Measurements from ENCODE around the gene CYP17A1.

The CYP17A1 gene, protein sequence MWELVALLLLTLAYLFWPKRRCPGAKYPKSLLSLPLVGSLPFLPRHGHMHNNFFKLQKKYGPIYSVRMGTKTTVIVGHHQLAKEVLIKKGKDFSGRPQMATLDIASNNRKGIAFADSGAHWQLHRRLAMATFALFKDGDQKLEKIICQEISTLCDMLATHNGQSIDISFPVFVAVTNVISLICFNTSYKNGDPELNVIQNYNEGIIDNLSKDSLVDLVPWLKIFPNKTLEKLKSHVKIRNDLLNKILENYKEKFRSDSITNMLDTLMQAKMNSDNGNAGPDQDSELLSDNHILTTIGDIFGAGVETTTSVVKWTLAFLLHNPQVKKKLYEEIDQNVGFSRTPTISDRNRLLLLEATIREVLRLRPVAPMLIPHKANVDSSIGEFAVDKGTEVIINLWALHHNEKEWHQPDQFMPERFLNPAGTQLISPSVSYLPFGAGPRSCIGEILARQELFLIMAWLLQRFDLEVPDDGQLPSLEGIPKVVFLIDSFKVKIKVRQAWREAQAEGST

DNA sequence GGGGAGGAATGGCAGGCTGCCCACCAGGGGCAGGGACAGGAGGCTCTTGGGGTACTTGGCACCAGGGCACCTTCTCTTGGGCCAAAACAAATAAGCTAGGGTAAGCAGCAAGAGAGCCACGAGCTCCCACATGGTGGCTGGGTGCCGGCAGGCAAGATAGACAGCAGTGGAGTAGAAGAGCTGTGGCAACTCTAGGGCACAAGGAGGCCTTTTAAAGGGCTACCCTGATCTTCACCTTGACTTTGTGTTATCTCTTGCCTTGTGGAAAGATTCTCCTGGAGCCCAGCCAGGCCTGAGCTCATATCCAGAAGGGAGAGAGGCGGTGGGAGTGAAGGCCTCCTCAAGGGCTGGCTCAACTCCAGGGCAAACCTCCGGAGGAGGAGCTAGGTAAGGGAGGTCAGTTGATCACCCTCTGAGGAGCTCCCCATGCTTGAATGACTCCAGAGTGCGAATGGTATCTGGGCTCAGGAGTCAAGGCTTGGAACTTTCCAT, at the start of gene CYP17A1:
TSS of gene CYP17A1 (minus strand) at position 184 of the 492 bp plus-strand sequence. CDS start at position 132, 52 bp downstream.
- in situ Hi-C loops (cut with MboI; ENCODE audit: low sequenced_read_pairs, unreplicated experiment) = no loop called here
- no peak for DNase-seq (ENCODE audit: low spot score)
- TF ChIP-seq, protein P1, sequence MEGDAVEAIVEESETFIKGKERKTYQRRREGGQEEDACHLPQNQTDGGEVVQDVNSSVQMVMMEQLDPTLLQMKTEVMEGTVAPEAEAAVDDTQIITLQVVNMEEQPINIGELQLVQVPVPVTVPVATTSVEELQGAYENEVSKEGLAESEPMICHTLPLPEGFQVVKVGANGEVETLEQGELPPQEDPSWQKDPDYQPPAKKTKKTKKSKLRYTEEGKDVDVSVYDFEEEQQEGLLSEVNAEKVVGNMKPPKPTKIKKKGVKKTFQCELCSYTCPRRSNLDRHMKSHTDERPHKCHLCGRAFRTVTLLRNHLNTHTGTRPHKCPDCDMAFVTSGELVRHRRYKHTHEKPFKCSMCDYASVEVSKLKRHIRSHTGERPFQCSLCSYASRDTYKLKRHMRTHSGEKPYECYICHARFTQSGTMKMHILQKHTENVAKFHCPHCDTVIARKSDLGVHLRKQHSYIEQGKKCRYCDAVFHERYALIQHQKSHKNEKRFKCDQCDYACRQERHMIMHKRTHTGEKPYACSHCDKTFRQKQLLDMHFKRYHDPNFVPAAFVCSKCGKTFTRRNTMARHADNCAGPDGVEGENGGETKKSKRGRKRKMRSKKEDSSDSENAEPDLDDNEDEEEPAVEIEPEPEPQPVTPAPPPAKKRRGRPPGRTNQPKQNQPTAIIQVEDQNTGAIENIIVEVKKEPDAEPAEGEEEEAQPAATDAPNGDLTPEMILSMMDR (IDR thresholded peaks at IDR 0.05; ENCODE audit: borderline replicate concordance, control extremely low read depth, extremely low read depth, insufficient read depth, missing control alignments) = no peak

DNA sequence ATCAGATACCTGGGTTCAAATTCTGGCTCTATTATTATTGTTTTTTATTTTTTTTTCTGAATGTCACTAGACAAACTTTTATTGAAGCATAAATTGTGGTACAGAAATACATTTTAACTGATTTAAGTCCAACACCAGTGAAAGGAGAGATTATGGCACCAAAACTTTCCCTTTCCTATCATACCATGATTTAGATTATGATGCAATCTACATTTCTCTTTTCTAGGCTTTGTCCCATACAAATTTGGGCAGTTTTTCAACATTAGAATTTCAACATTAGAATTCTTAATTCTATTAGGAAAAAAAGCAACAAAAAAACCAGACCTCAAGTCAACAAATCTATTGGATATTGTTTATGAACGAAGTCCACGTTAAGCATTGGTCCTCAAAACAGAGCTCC, 43.0 kb upstream of the CYP17A1 start:
- DNase-seq (ENCODE audit: low spot score) = no peak
- in situ Hi-C loops (cut with MboI; ENCODE audit: low sequenced_read_pairs, unreplicated experiment) = no loop called here
- TF ChIP-seq, protein P1 (IDR thresholded peaks at IDR 0.05; ENCODE audit: borderline replicate concordance, control extremely low read depth, extremely low read depth, insufficient read depth, missing control alignments) = no peak

DNA sequence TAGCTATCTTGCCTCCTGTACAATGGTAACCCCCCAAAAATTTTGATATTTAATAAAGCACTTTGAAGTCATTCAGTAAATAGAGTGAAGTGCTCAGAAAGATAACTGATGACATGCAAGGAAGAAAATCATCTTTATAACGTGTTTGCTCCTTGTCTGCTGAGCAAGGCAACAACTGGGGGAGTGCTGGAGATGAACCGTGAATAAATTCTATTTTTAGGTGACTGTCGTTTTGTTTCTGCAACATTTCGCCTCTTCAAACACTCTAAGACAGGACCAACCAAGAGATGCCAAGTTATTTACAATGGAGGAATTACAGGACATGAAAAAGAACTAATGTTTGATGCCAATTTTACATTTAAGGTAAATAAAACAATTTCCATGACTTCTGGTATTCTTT, 41.4 kb upstream of the CYP17A1 start:
- TF ChIP-seq, protein P1 (IDR thresholded peaks at IDR 0.05; ENCODE audit: borderline replicate concordance, control extremely low read depth, extremely low read depth, insufficient read depth, missing control alignments) = no peak
- DNase-seq (ENCODE audit: low spot score) = no peak
- in situ Hi-C loops (cut with MboI; ENCODE audit: low sequenced_read_pairs, unreplicated experiment) = no loop called here

DNA sequence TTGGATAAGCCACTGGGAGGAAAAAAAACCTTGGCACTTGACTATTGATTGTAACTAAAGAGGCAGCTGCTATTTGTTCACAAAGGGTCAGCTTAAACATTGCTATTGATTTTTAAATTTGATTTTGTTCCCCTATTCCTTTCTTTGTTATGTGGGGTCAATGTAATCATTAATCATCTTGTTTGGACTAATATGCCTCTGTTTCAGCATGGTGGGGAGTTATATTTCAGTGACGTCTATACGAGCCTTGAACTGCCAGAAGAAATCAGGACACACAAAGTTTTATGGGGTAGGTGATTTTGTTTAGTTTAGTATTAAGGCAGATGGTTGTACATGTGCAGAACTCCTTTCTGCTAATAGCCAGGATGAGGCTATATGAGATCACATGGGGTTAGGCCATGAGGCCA, 39.5 kb upstream of the CYP17A1 start:
- no peak for DNase-seq (ENCODE audit: low spot score)
- TF ChIP-seq, protein P1 (IDR thresholded peaks at IDR 0.05; ENCODE audit: borderline replicate concordance, control extremely low read depth, extremely low read depth, insufficient read depth, missing control alignments) = no peak
- in situ Hi-C loops (cut with MboI; ENCODE audit: low sequenced_read_pairs, unreplicated experiment) = no loop called here

DNA sequence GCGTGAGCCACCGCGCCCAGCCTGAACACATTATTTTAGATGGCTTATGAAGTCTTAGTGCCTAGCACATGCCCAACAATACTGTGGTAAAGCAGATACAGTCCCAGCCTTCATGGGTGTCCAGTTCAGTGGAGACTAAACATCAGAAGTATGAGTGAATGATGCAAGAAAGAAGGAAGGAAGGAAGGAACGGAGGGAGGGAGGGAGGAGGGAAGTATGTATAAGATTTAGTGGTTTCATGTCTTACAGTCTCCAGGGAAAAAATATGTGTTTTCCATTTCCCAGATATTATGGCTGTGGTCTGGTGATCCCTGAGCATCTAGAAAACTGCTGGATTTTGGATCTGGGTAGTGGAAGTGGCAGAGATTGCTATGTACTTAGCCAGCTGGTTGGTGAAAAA, 35.0 kb upstream of the CYP17A1 start:
- TF ChIP-seq, protein P1 (IDR thresholded peaks at IDR 0.05; ENCODE audit: borderline replicate concordance, control extremely low read depth, extremely low read depth, insufficient read depth, missing control alignments) = no peak
- DNase-seq (ENCODE audit: low spot score) = no peak
- in situ Hi-C loops (cut with MboI; ENCODE audit: low sequenced_read_pairs, unreplicated experiment) = no loop called here

DNA sequence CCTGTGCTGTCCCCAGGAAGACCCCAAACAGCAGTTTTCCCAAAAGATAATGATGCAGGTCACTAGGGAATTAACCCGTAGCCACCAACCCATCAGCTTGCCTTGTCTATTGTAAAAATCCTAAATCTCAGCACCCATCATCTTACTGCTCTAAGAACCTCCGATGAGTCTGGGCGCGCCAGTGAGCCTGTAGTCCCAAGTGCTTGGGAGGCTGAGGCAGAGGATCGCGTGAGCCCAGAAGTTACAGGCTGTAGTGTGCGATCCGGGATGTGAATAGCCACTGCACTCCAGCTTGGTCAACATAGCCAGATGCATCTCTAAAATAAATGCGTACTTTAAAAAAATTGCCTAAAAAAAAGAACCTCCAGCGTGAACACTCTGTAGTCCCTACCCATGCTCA, 33.0 kb upstream of the CYP17A1 start:
- TF ChIP-seq, protein P1 (IDR thresholded peaks at IDR 0.05; ENCODE audit: borderline replicate concordance, control extremely low read depth, extremely low read depth, insufficient read depth, missing control alignments) = no peak
- no peak for DNase-seq (ENCODE audit: low spot score)
- in situ Hi-C loops (cut with MboI; ENCODE audit: low sequenced_read_pairs, unreplicated experiment) = no loop called here

Measured in GM13976 (cell line).